DOHH2 (cell line): ENCODE measurements around the gene PRKD3.

ENCODE experiments used
- H3F3A ChIP-seq: fragments of 200-600 bp; sonication (generic), shearing (Covaris generic); 2 replicates; pipeline ENCODE4 v1.6.0; 2016; ENCODE audit warnings: antibody characterized with exemption, mild to moderate bottlenecking; ENCODE audit not compliant: control insufficient read depth, insufficient read depth
- H3K27ac ChIP-seq: fragments of 200-600 bp; sonication (generic); 2 replicates; pipeline ENCODE4 v1.5.1; 2014; ENCODE audit warnings: low read depth, mild to moderate bottlenecking, low read length, moderate library complexity
- H3K27me3 ChIP-seq: fragments of 200-600 bp; sonication (generic); 2 replicates; pipeline ENCODE4 v1.6.1; 2014; ENCODE audit warnings: mild to moderate bottlenecking, low read length, mixed read lengths; ENCODE audit not compliant: control insufficient read depth
- H3K36me3 ChIP-seq: fragments of 200-600 bp; sonication (generic); 2 replicates; pipeline ENCODE4 v1.6.1; 2014; ENCODE audit warnings: mild to moderate bottlenecking, low read length, moderate library complexity, mixed read lengths; ENCODE audit not compliant: control insufficient read depth
- H3K4me1 ChIP-seq: fragments of 200-600 bp; sonication (generic); 2 replicates; pipeline ENCODE4 v1.6.1; 2014; ENCODE audit warnings: mild to moderate bottlenecking, low read length, mixed read lengths; ENCODE audit not compliant: control insufficient read depth
- H3K4me2 ChIP-seq: fragments of 200-600 bp; sonication (generic); 2 replicates; pipeline ENCODE4 v1.6.0; 2014; ENCODE audit warnings: mild to moderate bottlenecking, low read length, moderate library complexity
- H3K4me3 ChIP-seq: fragments of 200-600 bp; sonication (generic); 2 replicates; pipeline ENCODE4 v1.5.1; 2014; ENCODE audit warnings: mild to moderate bottlenecking, low read length, mixed read lengths
- H3K79me2 ChIP-seq: fragments of 200-600 bp; sonication (generic); 2 replicates; pipeline ENCODE4 v1.6.1; 2014; ENCODE audit warnings: mild to moderate bottlenecking, low read length, mixed read lengths; ENCODE audit not compliant: control insufficient read depth
- H3K9me2 ChIP-seq: fragments of 200-600 bp; sonication (generic); replicated peaks from 2 replicates; pipeline ENCODE4 v1.6.1; 2014; ENCODE audit warnings: mild to moderate bottlenecking, low read length, mixed read lengths; ENCODE audit not compliant: control insufficient read depth
- H3K9me3 ChIP-seq: fragments of 200-600 bp; sonication (generic); 2 replicates; pipeline ENCODE4 v1.6.1; 2014; ENCODE audit warnings: antibody characterized with exemption, low read length, mixed read lengths; ENCODE audit not compliant: control insufficient read depth, insufficient read depth
- H4K20me1 ChIP-seq: fragments of 200-600 bp; sonication (generic); 2 replicates; pipeline ENCODE4 v1.6.0; 2014; ENCODE audit warnings: low read depth, mild to moderate bottlenecking, antibody characterized with exemption, low read length, moderate library complexity; ENCODE audit not compliant: control insufficient read depth, insufficient read depth
- CTCF ChIP-seq: fragments of 200-600 bp; sonication (generic); IDR thresholded peaks from one replicate; pipeline ENCODE4 v1.5.1; 2014; ENCODE audit warnings: antibody characterized with exemption, mild to moderate bottlenecking, low read depth, low read length; ENCODE audit not compliant: poor library complexity, severe bottlenecking
- EZH2phosphoT487 ChIP-seq: fragments of 200-600 bp; sonication (generic); IDR thresholded peaks from 2 replicates; pipeline ENCODE4 v1.6.1; 2017; ENCODE audit warnings: borderline replicate concordance, mild to moderate bottlenecking, antibody characterized with exemption, low read length, moderate library complexity, mixed read lengths

The PRKD3 gene

GRCh38 chr2:37324786-37325624 is at the start of gene PRKD3:
Gene PRKD3 (minus strand): TSS chr2:37324833. CDS start chr2:37316524, 8,309 bp downstream.
- H3K4me3 ChIP-seq = peak within 1 kb of the TSS; percentile 97
- TF ChIP-seq CTCF (no peak), EZH2phosphoT487 (peak; percentile 95; the same call in 1 of the 2 replicates)
- peaks cover 17% of the 10 kb centered on the region for H3F3A ChIP-seq
- peaks cover 23% of the 10 kb centered on the region for H3K36me3 ChIP-seq
- no peaks in the 10 kb centered on the region for H3K9me2 ChIP-seq
- no peaks in the 10 kb centered on the region for H3K9me3 ChIP-seq
- H3K4me1 ChIP-seq = peaks cover 42% of the 10 kb centered on the region
- peaks cover 10% of the 10 kb centered on the region for H3K27me3 ChIP-seq
- peak within 1 kb of the TSS; percentile 53 for H3K27ac ChIP-seq
- peaks cover 13% of the 10 kb centered on the region; the same call in 1 of the 2 replicates for H4K20me1 ChIP-seq
- peaks cover 42% of the 10 kb centered on the region for H3K79me2 ChIP-seq
- peak within 1 kb of the TSS; percentile 90 for H3K4me2 ChIP-seq

GRCh38 chr2:37372000-37372399 is 47.4 kb upstream of the PRKD3 start:
- Histone ChIP-seq H3K9me3 (no peaks in the 10 kb centered on the region), H3K9me2 (no peaks in the 10 kb centered on the region), H3K4me2 (no peak overlapping the region), H3K79me2 (no peaks in the 10 kb centered on the region), H3K4me3 (no peak overlapping the region), H3K36me3 (peaks cover 9% of the 10 kb centered on the region), H3K4me1 (peaks cover 26% of the 10 kb centered on the region), H4K20me1 (no peaks in the 10 kb centered on the region), H3K27ac (no peak overlapping the region), H3K27me3 (no peaks in the 10 kb centered on the region), H3F3A (no peaks in the 10 kb centered on the region)
- TF ChIP-seq CTCF (no peak), EZH2phosphoT487 (no peak)

- no peaks in the 10 kb centered on the region for H4K20me1 ChIP-seq
- peaks cover 4% of the 10 kb centered on the region; the same call in 1 of the 2 replicates for H3K36me3 ChIP-seq
- H3K4me1 ChIP-seq = peaks cover 12% of the 10 kb centered on the region
- H3F3A ChIP-seq = no peaks in the 10 kb centered on the region
- no peak overlapping the region for H3K4me2 ChIP-seq
- no peak overlapping the region for H3K27ac ChIP-seq
- H3K79me2 ChIP-seq = no peaks in the 10 kb centered on the region
- TF ChIP-seq CTCF = no peak
- no peak for TF ChIP-seq EZH2phosphoT487
- H3K27me3 ChIP-seq = no peaks in the 10 kb centered on the region
- no peaks in the 10 kb centered on the region for H3K9me2 ChIP-seq
- H3K9me3 ChIP-seq = no peaks in the 10 kb centered on the region
- no peak overlapping the region for H3K4me3 ChIP-seq
Measured at GRCh38 chr2:37370666-37371065, 46.0 kb upstream of the PRKD3 start.
